K562 treated with DMSO at 1 percent for 48 hours (cell line): ENCODE measurements around the gene ANKEF1. TPM values are rescaled to one million over a fixed set of nuclear protein-coding genes. Genes with fewer than 3 reads are reported as not detected.

Experiments
- total RNA-seq: library from RNA; unstranded; fragments of 300-600 nt; gene quantifications from 2 replicates; pipeline ENCODE4 v1.2.3, GENCODE V29; 2022; ENCODE audit warnings: low replicate concordance; ENCODE audit errors: extremely low read depth

Gene ANKEF1
- not detected in 2 replicates for total RNA-seq

GRCh38 chr20:10034717-10035571 lies at the start of gene ANKEF1:
ANKEF1 (plus strand) TSS chr20:10034987; CDS start chr20:10038302, 3,315 bp downstream.

Other genes with a start within 250 kb of the ANKEF1 start
- not detected in 2 replicates for gene PAK5, start 195.9 kb upstream of the ANKEF1 start, total RNA-seq
- not detected in 2 replicates for gene SNAP25, start 183.8 kb downstream of the ANKEF1 start, total RNA-seq